Upper lobe of right lung (tissue), 1 donor: ENCODE results near the gene GRAMD2A. TPM values are rescaled to one million over a fixed set of nuclear protein-coding genes. Genes with fewer than 3 reads are reported as not detected.

Source experiments
- ATAC-seq: fragments of 200-7000 bp; cut with Tn5 transposase; one replicate; pipeline ENCODE4 v1.9.1; 2020; ENCODE audit warnings: mild to moderate bottlenecking, moderate library complexity
- DNase-seq: peaks from one replicate; pipeline ENCODE4 v3.0.0-alpha.2; 2020
- H3K27ac ChIP-seq: fragments of 200-600 bp; one replicate; pipeline ENCODE4 v1.8.0; 2022
- H3K27me3 ChIP-seq: fragments of 200-600 bp; one replicate; pipeline ENCODE4 v1.8.0; 2022; ENCODE audit warnings: mild to moderate bottlenecking
- H3K36me3 ChIP-seq: fragments of 200-600 bp; one replicate; pipeline ENCODE4 v1.8.0; 2022
- H3K4me1 ChIP-seq: fragments of 200-600 bp; one replicate; pipeline ENCODE4 v1.8.0; 2022
- H3K4me3 ChIP-seq: fragments of 200-600 bp; one replicate; pipeline ENCODE4 v1.8.0; 2022; ENCODE audit warnings: mild to moderate bottlenecking
- H3K9me3 ChIP-seq: fragments of 200-600 bp; one replicate; pipeline ENCODE4 v1.8.0; 2022
- intact Hi-C: fragments of 100-400 bp; cut with DNase I; formaldehyde crosslinking; loops from one replicate; pipeline ENCODE4 v1.11.0; 2022
- total RNA-seq: library from RNA; stranded (reverse); fragmentation: NEBNext Ultra II Directional; extraction: Animal tissue kit (Norgen Biotek cat#: 25700); gene quantifications from one replicate; pipeline ENCODE4 v1.2.1, GENCODE V29; 2021
- TF ChIP-seq, protein P1 (sequence below): fragments of 200-600 bp; IDR thresholded peaks from one replicate; pipeline ENCODE4 v1.8.0; 2022; ENCODE audit warnings: antibody characterized with exemption
- donor health status: DM: no; HTN: yes; CAD: no; lungs with severe emphysema.

The GRAMD2A gene
- total RNA-seq, 1 donor from 2014 or later: 27.4 TPM

DNA sequence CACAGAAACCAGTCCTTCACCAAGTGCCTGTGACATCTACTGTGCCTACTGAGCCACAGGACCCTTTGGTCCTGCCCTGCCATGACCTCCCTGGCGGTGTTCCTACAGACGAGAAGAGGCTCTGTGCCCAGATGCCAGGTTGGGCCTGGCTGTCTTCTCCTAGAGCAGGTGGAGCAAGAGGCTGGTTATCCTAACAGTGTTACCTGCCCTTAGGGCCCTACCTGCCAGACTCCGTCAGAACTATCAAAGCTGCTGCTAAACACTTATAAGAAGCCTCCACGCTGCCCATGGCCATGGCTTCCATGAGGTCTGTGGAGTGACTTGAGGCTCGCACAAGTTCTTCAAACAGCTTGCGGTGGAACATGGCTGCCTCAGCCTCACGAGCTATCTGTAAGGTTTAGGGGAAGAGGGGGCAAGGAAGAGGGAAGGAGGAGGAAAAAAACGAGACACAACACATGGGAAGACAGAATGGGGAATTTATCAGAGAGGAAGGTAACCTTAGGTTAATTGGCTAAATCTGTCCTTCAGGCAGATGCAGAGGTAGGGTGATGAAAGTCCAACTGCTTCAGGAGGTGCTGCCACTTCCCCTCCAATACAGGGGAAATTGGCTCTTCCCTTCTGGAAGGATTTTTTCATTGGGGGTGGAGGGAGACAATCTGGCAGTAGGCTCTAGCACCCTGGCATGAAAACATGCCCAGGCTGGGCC lies 5.4 kb upstream of the GRAMD2A start:
- H3K9me3 ChIP-seq: no peaks in the 10 kb centered on the region
- H3K4me1 ChIP-seq: peaks cover 14% of the 10 kb centered on the region
- intact Hi-C loops: loop anchor here (10.0 kb wide), 1 partner anchor 82 kb away; no protein-coding TSS in a partner anchor
- H3K27me3 ChIP-seq: no peaks in the 10 kb centered on the region
- peaks cover 91% of the 10 kb centered on the region for H3K36me3 ChIP-seq
- DNase-seq (no peak), ATAC-seq (no peak)
- TF ChIP-seq, protein P1, sequence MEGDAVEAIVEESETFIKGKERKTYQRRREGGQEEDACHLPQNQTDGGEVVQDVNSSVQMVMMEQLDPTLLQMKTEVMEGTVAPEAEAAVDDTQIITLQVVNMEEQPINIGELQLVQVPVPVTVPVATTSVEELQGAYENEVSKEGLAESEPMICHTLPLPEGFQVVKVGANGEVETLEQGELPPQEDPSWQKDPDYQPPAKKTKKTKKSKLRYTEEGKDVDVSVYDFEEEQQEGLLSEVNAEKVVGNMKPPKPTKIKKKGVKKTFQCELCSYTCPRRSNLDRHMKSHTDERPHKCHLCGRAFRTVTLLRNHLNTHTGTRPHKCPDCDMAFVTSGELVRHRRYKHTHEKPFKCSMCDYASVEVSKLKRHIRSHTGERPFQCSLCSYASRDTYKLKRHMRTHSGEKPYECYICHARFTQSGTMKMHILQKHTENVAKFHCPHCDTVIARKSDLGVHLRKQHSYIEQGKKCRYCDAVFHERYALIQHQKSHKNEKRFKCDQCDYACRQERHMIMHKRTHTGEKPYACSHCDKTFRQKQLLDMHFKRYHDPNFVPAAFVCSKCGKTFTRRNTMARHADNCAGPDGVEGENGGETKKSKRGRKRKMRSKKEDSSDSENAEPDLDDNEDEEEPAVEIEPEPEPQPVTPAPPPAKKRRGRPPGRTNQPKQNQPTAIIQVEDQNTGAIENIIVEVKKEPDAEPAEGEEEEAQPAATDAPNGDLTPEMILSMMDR: no peak
- peak overlapping the region; percentile 6 for H3K27ac ChIP-seq
- no peak overlapping the region for H3K4me3 ChIP-seq

DNA sequence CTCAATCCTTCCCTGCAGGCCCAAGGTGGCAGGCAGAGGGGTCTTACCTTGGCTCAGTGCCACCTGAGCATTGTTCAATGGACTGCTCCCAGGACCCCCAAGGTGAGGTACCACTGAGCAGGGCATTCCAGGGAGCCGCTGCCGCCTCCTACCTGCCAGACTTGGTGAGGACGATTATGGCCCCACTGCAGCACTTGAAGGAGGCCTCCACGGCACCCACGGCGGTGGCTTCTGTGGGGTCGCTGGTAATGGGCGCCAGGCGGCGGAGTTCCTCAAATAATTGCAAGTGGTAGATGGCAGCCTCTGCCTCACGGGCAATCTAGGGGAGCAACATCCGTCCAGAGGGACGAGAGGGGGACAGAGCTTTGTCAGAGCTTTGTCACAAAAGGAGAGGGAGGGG lies 4.7 kb upstream of the GRAMD2A start:
- Histone ChIP-seq H3K9me3 (no peaks in the 10 kb centered on the region), H3K36me3 (peaks cover 84% of the 10 kb centered on the region), H3K4me3 (no peak overlapping the region), H3K27ac (no peak overlapping the region), H3K27me3 (no peaks in the 10 kb centered on the region), H3K4me1 (peaks cover 14% of the 10 kb centered on the region)
- intact Hi-C loops: loop anchor here (10.0 kb wide), 1 partner anchor 82 kb away; no protein-coding TSS in a partner anchor
- ATAC-seq (no peak), DNase-seq (no peak)
- TF ChIP-seq, protein P1: no peak

DNA sequence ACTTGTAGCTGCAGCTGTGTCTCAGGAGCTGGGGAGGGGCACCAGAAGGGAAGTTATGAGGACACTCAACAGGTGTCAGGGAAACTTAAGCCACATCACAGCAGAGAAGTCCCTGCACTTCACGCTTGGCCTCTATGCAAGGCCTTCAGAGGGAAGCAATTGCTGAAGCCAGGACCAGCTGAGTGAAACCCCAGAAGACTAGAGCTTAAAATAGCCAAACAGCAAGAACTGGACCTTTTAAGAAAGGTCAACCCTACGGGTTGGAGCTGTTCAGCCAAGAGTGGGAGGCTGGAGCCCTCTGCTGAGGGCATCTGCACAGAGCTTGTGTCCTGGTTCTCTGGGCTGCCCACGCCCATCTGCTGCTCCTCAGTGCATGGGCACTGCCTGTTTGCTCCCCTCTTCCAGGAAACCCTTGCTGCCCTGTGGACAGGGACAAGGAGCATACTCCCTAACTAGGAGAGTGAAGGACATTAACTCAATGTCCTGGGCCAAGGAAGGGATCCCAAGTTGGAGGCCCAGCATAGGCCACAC lies 3.9 kb upstream of the GRAMD2A start:
- peaks cover 76% of the 10 kb centered on the region for H3K36me3 ChIP-seq

DNA sequence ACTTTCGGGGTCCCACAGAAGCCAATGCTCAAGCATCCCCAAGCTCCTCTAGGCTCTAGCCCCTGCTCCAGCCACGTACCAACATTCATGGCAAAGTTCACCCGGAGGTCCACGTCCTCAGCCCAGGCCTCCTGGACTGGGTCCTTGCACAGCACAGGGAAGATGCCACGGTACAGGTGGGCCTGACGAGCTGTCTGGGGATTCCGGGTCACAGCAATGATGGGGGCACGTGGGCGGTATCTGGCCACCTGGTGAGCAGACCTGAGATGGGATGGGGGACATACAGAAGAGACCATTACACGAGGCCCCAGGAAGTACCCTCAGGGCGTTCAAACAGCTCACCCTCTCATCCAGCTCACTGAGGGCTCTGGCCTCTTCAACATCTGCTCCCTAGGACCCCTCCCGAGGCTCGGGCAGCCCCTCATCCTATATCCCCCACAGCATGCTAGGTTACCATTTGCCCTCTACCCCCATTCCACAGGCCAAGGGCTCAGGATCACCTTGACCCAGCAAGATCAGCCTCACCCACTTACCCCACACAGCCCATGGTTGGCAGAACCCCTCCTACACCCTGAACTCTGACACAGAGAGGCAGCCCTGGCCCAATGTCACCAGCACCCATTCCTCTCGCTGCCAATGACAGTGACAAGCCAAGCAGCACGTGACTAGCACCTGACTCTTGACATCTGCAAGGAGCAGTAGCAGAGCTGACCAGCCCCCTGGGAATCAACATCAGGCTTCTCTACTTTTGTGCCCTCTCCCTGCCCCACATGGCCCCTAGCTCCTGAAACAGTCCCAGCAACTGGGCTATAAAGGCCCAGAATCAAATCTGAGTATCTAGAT lies 3.0 kb upstream of the GRAMD2A start:
- ATAC-seq: no peak
- no peak for DNase-seq
- Histone ChIP-seq H3K4me1 (peaks cover 14% of the 10 kb centered on the region), H3K27ac (peak overlapping the region; percentile 6), H3K4me3 (no peak overlapping the region), H3K9me3 (no peaks in the 10 kb centered on the region), H3K36me3 (peaks cover 68% of the 10 kb centered on the region), H3K27me3 (no peaks in the 10 kb centered on the region)
- intact Hi-C loops: loop anchor here (10.0 kb wide), 1 partner anchor 84 kb away; no protein-coding TSS in a partner anchor
- TF ChIP-seq, protein P1: no peak

More for the DNA sequence above, 3.9 kb upstream of the GRAMD2A start:
- Histone ChIP-seq H3K27me3 (no peaks in the 10 kb centered on the region), H3K4me1 (peaks cover 14% of the 10 kb centered on the region), H3K4me3 (no peak overlapping the region), H3K27ac (no peak overlapping the region), H3K9me3 (no peaks in the 10 kb centered on the region)
- TF ChIP-seq, protein P1: no peak
- intact Hi-C loops: loop anchor here (10.0 kb wide), 1 partner anchor 83 kb away; no protein-coding TSS in a partner anchor
- ATAC-seq (no peak), DNase-seq (no peak)

DNA sequence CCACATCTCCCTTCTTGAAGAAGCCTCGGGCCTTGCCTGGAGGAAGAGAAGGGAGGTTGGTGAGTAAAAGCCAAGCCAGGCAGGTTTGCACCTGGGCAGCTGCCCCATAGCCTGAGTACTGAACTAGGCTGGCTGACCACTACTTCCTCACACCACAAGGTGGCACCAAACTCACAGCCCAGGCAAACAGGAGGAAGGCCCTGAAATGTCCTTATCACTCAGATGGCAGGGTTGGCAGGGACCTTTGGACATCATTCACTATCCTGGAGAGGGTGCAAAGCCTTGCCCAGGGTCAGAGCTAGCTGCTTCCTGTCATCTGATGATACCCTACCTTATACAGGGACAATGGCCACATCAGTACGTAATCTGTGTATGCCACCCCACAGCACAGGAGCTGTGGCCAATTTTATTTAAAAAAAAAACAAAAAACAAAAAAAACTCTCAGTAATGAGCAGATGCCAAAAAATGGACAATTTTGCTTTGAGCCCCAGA lies 2.2 kb upstream of the GRAMD2A start:
- Histone ChIP-seq H3K27me3 (no peaks in the 10 kb centered on the region), H3K4me3 (no peak overlapping the region), H3K4me1 (peaks cover 19% of the 10 kb centered on the region), H3K36me3 (peaks cover 59% of the 10 kb centered on the region), H3K9me3 (no peaks in the 10 kb centered on the region), H3K27ac (peak overlapping the region; percentile 55)
- TF ChIP-seq, protein P1: peak; percentile 92
- ATAC-seq: peak; percentile 71
- intact Hi-C loops: loop anchor here (10.0 kb wide), 1 partner anchor 85 kb away; no protein-coding TSS in a partner anchor
- DNase-seq: peak; percentile 82
